T follicular helper cell (primary cell): Measurements from ENCODE around the gene PDZK1IP1.

Experiments used
- DNase-seq: peaks from one replicate; pipeline ENCODE4 v3.0.0-alpha.2; 2020; ENCODE audit warnings: low read depth

Gene PDZK1IP1

DNA sequence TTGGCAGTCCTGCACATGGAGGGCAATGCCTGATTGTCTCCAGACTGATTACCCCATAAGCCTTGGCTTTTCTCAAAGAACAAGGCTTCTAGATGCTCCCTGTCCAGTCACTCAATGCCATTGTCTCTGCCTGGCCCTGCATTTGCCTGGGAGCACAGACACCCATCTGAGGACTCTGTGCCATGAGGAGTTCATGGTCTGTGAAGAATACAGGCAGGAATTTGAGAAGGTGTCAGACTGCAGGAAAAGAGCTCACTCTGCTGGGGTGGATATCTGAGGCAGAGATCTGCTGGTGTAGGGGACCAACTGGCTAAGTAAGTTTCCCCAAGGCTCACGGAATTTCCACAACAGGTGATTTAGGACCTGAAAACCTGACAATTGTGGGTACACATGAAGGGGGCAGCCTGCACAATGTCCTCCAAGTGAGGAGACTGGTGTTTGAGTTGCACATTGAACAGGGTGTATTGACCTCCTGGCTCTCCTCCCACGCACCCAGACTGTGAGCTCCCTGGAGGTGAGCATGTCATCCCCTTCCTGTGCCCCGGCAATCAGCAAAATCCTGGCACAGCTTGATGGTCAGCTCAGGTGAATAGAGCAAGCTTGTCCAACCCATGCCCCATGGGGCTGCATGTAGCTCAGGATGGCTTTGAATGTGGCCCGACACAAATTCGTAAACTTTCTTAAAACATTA lies 51.8 kb downstream of the PDZK1IP1 start:
- no peak for DNase-seq

DNA sequence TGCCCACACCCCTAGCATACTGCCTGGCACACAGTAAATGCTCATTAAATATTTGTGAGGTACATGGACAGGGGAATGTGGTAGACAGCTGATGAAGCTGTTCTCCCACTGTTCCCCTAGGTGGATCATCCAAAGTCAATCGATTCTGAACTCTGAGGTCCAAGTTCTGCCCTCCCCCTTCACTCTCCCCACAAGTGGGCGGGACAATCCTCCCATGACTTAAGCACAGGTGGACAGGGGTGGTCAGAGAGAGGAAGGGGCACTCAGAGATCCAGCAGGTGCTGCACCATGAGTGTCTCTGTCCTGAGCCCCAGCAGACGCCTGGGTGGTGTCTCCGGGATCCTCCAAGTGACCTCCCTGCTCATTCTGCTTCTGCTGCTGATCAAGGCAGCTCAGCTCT lies 52.6 kb downstream of the PDZK1IP1 start, which contains the start of gene CYP4A22:
CYP4A22 (plus strand) TSS at position 244 of the 400 bp plus-strand sequence; CDS start at position 289, 45 bp downstream.
- DNase-seq = no peak
